WERI-Rb-1 (cell line): Measurements from ENCODE around the gene STXBP3.

ENCODE experiments used
- DNase-seq: peaks from one replicate; pipeline ENCODE4 v3.0.0-alpha.2; 2020
- H3K27ac ChIP-seq: fragments of 250-450 bp; sonication (Bioruptor Pico); 2 replicates; pipeline ENCODE4 v1.5.1; 2020; ENCODE audit warnings: mild to moderate bottlenecking, moderate library complexity
- H3K27me3 ChIP-seq: fragments of 250-450 bp; sonication (Bioruptor Pico); 2 replicates; pipeline ENCODE4 v1.5.1; 2021; ENCODE audit warnings: mild to moderate bottlenecking, low read depth, moderate library complexity; ENCODE audit not compliant: insufficient read depth, severe bottlenecking
- H3K36me3 ChIP-seq: fragments of 250-450 bp; sonication (Bioruptor Pico); 2 replicates; pipeline ENCODE4 v1.5.1; 2020; ENCODE audit warnings: mild to moderate bottlenecking, moderate library complexity
- H3K4me3 ChIP-seq: 2 replicates; pipeline ENCODE4 v1.5.1; 2011; ENCODE audit warnings: low read depth, mild to moderate bottlenecking, control low read depth, low read length
- H3K9me3 ChIP-seq: fragments of 250-450 bp; sonication (Bioruptor Pico); 2 replicates; pipeline ENCODE4 v1.5.1; 2021; ENCODE audit warnings: mild to moderate bottlenecking, moderate library complexity; ENCODE audit not compliant: severe bottlenecking
- CTCF ChIP-seq: IDR thresholded peaks from 2 replicates; pipeline ENCODE4 v1.5.1; 2011; ENCODE audit warnings: low read depth, mild to moderate bottlenecking, control low read depth, inconsistent platforms, low read length

Gene STXBP3

GRCh38 chr1:108813326-108813725, 66.9 kb downstream of the STXBP3 start:
- no peak for TF ChIP-seq CTCF
- no peak for DNase-seq

GRCh38 chr1:108814343-108815125, 68.1 kb downstream of the STXBP3 start:
- no peak for DNase-seq
- no peak overlapping the region for H3K27ac ChIP-seq
- H3K36me3 ChIP-seq, result no peaks in the 10 kb centered on the region
- no peaks in the 10 kb centered on the region for H3K27me3 ChIP-seq
- H3K4me3 ChIP-seq, result no peak overlapping the region
- no peaks in the 10 kb centered on the region for H3K9me3 ChIP-seq
- no peak for TF ChIP-seq CTCF

More at GRCh38 chr1:108813326-108813725, 66.9 kb downstream of the STXBP3 start:
- no peak overlapping the region for H3K4me3 ChIP-seq
- no peaks in the 10 kb centered on the region for H3K27me3 ChIP-seq
- H3K27ac ChIP-seq, result no peak overlapping the region
- H3K36me3 ChIP-seq, result no peaks in the 10 kb centered on the region
- H3K9me3 ChIP-seq, result no peaks in the 10 kb centered on the region

GRCh38 chr1:108815566-108815965, 69.1 kb downstream of the STXBP3 start:
- H3K27ac ChIP-seq, result no peak overlapping the region

GRCh38 chr1:108816049-108816893, 69.8 kb downstream of the STXBP3 start:
- Histone ChIP-seq H3K27me3 (no peaks in the 10 kb centered on the region), H3K4me3 (no peak overlapping the region), H3K9me3 (no peaks in the 10 kb centered on the region), H3K27ac (peak overlapping the region; percentile 32), H3K36me3 (no peaks in the 10 kb centered on the region)
- peak; percentile 62 for DNase-seq
- no peak for TF ChIP-seq CTCF

More at GRCh38 chr1:108815566-108815965, 69.1 kb downstream of the STXBP3 start:
- no peak for DNase-seq
- no peaks in the 10 kb centered on the region for H3K9me3 ChIP-seq
- no peaks in the 10 kb centered on the region for H3K27me3 ChIP-seq
- no peak for TF ChIP-seq CTCF
- no peak overlapping the region for H3K4me3 ChIP-seq
- H3K36me3 ChIP-seq, result no peaks in the 10 kb centered on the region

GRCh38 chr1:108817016-108817415, 70.5 kb downstream of the STXBP3 start:
- no peak overlapping the region for H3K4me3 ChIP-seq

More at GRCh38 chr1:108817016-108817415, 70.5 kb downstream of the STXBP3 start:
- Histone ChIP-seq H3K27me3 (no peaks in the 10 kb centered on the region), H3K27ac (peak overlapping the region; percentile 32), H3K36me3 (no peaks in the 10 kb centered on the region), H3K9me3 (no peaks in the 10 kb centered on the region)
- no peak for DNase-seq
- no peak for TF ChIP-seq CTCF
